ENCODE data around the gene AGR2. TPM values are rescaled to one million over a fixed set of nuclear protein-coding genes. Genes with fewer than 3 reads are reported as not detected.

Gene AGR2
- total RNA-seq, 2 experiments from 2014 or later: not detected

DNA sequence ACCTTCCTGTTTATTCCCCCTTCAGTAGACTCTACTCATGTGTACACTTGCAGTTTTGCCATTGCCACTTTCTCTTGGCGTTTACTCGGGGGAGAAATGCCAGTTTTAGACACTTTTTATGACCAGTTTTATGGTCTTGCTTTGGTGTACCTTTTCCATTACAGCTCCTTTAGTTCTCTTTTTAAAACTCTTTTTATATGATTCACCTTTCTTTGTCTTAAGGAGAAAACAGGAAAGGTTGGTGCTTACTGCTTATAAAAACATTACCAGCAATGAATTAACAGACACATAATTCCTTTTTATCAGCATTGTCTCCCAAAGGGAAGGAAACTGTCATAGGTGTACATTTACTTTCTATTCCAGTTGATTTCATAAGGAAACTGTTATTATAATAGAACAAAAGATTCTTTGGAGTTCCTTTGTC, 39.4 kb downstream of the AGR2 start:
- ATAC-seq (ENCODE audit: poor library complexity) (no peak), DNase-seq (no peak)
- Histone ChIP-seq H3K4me3 (ENCODE audit: low read length) (no peak overlapping the region), H3K4me1 (ENCODE audit: insufficient read depth, low read length) (no peaks in the 10 kb centered on the region), H3K27ac (ENCODE audit: low read depth in 1 of 2, low read length in 2 of 2) (no peak overlapping the region), H3K9me3 (ENCODE audit: control insufficient read depth in 1 of 2, insufficient read depth in 1 of 2, low read length in 2 of 2) (no peaks in the 10 kb centered on the region), H3K36me3 (ENCODE audit: insufficient read depth, low read length) (no peaks in the 10 kb centered on the region), H3K27me3 (ENCODE audit: control insufficient read depth in 1 of 2, insufficient read depth in 2 of 2, low read length in 2 of 2) (no peaks in the 10 kb centered on the region)
- Mint-ChIP-seq H3K4me1 (ENCODE audit: low read depth) (no peaks in the 10 kb centered on the region), H3K4me3 (no peak overlapping the region), H3K36me3 (ENCODE audit: low read depth) (no peaks in the 10 kb centered on the region), H3K9me3 (no peaks in the 10 kb centered on the region), H3K27ac (no peak overlapping the region), H3K27me3 (no peaks in the 10 kb centered on the region)
- CTCF ChIA-PET: no interaction called here
- POLR2A ChIA-PET: no interaction called here
- no peak for TF ChIP-seq CTCF (IDR thresholded peaks at IDR 0.05)
- intact Hi-C loops (cut with DNase I, micrococcal nuclease): no loop called here

DNA sequence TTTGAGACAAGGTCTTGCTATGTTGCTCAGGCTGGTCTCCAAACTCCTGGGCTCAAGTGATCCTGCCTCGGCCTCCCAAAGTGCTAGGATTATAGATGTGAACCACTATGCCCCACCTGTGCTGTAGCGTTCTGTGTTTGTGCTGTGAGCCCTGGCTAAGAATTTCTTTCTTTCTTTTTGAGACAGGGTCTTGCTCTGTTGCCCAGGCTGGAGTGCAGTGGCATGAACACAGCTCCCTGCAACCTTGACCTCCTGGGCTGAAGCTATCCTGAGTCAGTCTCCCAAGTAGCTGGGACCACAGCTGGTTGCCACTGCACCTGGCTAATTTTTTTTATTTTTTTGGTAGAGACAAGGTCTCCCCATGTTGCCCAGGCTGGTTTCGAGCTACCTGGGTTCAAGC, 39.9 kb downstream of the AGR2 start:
- CTCF ChIA-PET: no interaction called here
- H3K4me1 Mint-ChIP-seq (ENCODE audit: low read depth): no peaks in the 10 kb centered on the region
- TF ChIP-seq CTCF (IDR thresholded peaks at IDR 0.05): no peak

DNA sequence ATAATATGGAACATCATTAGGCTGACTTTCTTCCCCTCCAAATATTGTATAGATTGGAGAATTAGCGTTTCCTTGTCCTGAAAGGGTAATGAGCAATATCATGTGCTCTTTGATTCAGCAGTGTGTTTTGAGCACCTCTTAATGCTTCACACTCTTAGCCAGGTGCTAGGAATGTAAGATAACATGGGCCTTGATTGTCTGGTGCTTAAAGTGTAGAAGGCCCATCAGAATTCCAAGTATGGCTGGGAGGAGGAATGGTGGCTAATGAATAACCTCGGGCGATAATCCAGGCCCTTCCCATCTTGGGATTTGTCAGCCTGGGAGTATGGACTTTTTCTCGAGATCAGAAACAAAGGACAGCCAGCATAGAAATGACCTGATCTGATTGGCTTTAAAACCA, 42.6 kb downstream of the AGR2 start:
- Histone ChIP-seq H3K9me3 (ENCODE audit: control insufficient read depth in 1 of 2, insufficient read depth in 1 of 2, low read length in 2 of 2) (no peaks in the 10 kb centered on the region), H3K27me3 (ENCODE audit: control insufficient read depth in 1 of 2, insufficient read depth in 2 of 2, low read length in 2 of 2) (no peaks in the 10 kb centered on the region), H3K36me3 (ENCODE audit: insufficient read depth, low read length) (no peaks in the 10 kb centered on the region), H3K4me3 (ENCODE audit: low read length) (no peak overlapping the region), H3K4me1 (ENCODE audit: insufficient read depth, low read length) (no peaks in the 10 kb centered on the region), H3K27ac (ENCODE audit: low read depth in 1 of 2, low read length in 2 of 2) (no peak overlapping the region)
- H3K4me1 Mint-ChIP-seq (ENCODE audit: low read depth): no peaks in the 10 kb centered on the region
- no peaks in the 10 kb centered on the region for H3K9me3 Mint-ChIP-seq
- POLR2A ChIA-PET: no interaction called here
- H3K27ac Mint-ChIP-seq: no peak overlapping the region
- peaks cover under 1% of the 10 kb centered on the region for H3K27me3 Mint-ChIP-seq
- ATAC-seq (ENCODE audit: poor library complexity): no peak
- TF ChIP-seq CTCF (IDR thresholded peaks at IDR 0.05): no peak
- no peak overlapping the region for H3K4me3 Mint-ChIP-seq
- H3K36me3 Mint-ChIP-seq (ENCODE audit: low read depth): no peaks in the 10 kb centered on the region
- intact Hi-C loops (cut with DNase I, micrococcal nuclease): no loop called here
- CTCF ChIA-PET: no interaction called here
- DNase-seq: no peak

More for the DNA sequence above, 39.9 kb downstream of the AGR2 start:
- Mint-ChIP-seq H3K9me3 (no peaks in the 10 kb centered on the region), H3K27ac (no peak overlapping the region), H3K36me3 (ENCODE audit: low read depth) (no peaks in the 10 kb centered on the region), H3K4me3 (no peak overlapping the region), H3K27me3 (no peaks in the 10 kb centered on the region)
- Histone ChIP-seq H3K27ac (ENCODE audit: low read depth in 1 of 2, low read length in 2 of 2) (no peak overlapping the region), H3K27me3 (ENCODE audit: control insufficient read depth in 1 of 2, insufficient read depth in 2 of 2, low read length in 2 of 2) (no peaks in the 10 kb centered on the region), H3K4me1 (ENCODE audit: insufficient read depth, low read length) (no peaks in the 10 kb centered on the region), H3K9me3 (ENCODE audit: control insufficient read depth in 1 of 2, insufficient read depth in 1 of 2, low read length in 2 of 2) (no peaks in the 10 kb centered on the region), H3K4me3 (ENCODE audit: low read length) (no peak overlapping the region), H3K36me3 (ENCODE audit: insufficient read depth, low read length) (no peaks in the 10 kb centered on the region)
- ATAC-seq (ENCODE audit: poor library complexity) (no peak), DNase-seq (no peak)
- POLR2A ChIA-PET: no interaction called here
- intact Hi-C loops (cut with DNase I, micrococcal nuclease): no loop called here

All from CD4-positive, alpha-beta T cell (primary cell).